K562 (cell line): Measurements from ENCODE around the gene KMT5C.

ENCODE experiments used
- GABPB1 ChIP-seq: sonication (generic); formaldehyde crosslinking; IDR thresholded peaks from 2 replicates; pipeline ENCODE4 v1.8.0; 2022; ENCODE audit warnings: mild to moderate bottlenecking, missing genetic modification reagents
- ZKSCAN3 ChIP-seq: fragments of 250-450 bp; sonication (Bioruptor Pico); IDR thresholded peaks from 2 replicates; pipeline ENCODE4 v1.4.0; 2020
- ZNF717 ChIP-seq: fragments of 250-450 bp; sonication (Bioruptor Pico); IDR thresholded peaks from 2 replicates; pipeline ENCODE4 v1.5.0; 2021
- TF ChIP-seq, protein P1 (sequence below): sonication (generic); formaldehyde crosslinking; IDR thresholded peaks from 2 replicates; pipeline ENCODE4 v1.9.0; 2022; ENCODE audit warnings: mild to moderate bottlenecking, missing genetic modification reagents
- TF ChIP-seq, protein P2 (sequence below): sonication (generic); formaldehyde crosslinking; IDR thresholded peaks from 2 replicates; pipeline ENCODE4 v1.8.1; 2023; ENCODE audit warnings: mild to moderate bottlenecking, missing genetic modification reagents

DNA sequence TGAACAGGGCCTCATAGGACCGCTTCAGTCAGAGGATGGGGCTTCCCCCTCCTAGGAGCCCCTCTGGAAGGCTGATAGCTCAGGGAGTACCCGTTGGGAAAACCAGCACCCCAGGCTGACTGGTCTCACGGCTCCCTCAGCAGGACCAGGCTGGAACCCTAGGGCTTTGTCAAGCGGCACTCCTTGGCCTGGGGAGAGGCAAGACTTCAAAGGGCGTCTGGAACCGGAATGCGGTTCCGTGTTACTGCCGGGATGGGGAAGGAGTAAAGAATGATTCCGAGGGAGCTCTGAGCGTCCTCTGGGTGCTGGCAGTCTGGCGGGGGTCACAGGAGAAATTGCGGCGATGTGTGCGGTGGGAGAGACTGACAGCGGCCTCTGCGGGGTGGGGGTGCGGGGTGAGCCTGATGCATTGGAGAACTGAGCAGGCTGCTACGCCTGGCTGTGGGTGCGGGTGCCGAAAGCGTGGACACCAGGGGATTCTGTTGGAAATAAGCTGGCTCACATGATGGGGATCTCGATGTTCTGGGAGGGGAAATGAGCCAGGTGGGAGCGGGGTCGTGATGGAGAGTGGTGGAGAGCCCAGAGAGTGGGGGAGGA lies 13.0 kb downstream of the KMT5C start:
- TF ChIP-seq ZKSCAN3: no peak
- no peak for TF ChIP-seq GABPB1
- TF ChIP-seq, protein P1, sequence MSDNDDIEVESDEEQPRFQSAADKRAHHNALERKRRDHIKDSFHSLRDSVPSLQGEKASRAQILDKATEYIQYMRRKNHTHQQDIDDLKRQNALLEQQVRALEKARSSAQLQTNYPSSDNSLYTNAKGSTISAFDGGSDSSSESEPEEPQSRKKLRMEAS (CRISPR knock-in tag): no peak
- no peak for TF ChIP-seq ZNF717 (CRISPR knock-in tag)
- TF ChIP-seq, protein P2, sequence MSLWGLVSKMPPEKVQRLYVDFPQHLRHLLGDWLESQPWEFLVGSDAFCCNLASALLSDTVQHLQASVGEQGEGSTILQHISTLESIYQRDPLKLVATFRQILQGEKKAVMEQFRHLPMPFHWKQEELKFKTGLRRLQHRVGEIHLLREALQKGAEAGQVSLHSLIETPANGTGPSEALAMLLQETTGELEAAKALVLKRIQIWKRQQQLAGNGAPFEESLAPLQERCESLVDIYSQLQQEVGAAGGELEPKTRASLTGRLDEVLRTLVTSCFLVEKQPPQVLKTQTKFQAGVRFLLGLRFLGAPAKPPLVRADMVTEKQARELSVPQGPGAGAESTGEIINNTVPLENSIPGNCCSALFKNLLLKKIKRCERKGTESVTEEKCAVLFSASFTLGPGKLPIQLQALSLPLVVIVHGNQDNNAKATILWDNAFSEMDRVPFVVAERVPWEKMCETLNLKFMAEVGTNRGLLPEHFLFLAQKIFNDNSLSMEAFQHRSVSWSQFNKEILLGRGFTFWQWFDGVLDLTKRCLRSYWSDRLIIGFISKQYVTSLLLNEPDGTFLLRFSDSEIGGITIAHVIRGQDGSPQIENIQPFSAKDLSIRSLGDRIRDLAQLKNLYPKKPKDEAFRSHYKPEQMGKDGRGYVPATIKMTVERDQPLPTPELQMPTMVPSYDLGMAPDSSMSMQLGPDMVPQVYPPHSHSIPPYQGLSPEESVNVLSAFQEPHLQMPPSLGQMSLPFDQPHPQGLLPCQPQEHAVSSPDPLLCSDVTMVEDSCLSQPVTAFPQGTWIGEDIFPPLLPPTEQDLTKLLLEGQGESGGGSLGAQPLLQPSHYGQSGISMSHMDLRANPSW (CRISPR knock-in tag): no peak
